CD4-positive, alpha-beta T cell treated with Interleukin-21 for 1 hour (primary cell): ENCODE results near the gene TEC.

Experiments used
- DNase-seq: peaks from one replicate; pipeline ENCODE4 v3.0.0-alpha.2; 2020

TEC gene

DNA sequence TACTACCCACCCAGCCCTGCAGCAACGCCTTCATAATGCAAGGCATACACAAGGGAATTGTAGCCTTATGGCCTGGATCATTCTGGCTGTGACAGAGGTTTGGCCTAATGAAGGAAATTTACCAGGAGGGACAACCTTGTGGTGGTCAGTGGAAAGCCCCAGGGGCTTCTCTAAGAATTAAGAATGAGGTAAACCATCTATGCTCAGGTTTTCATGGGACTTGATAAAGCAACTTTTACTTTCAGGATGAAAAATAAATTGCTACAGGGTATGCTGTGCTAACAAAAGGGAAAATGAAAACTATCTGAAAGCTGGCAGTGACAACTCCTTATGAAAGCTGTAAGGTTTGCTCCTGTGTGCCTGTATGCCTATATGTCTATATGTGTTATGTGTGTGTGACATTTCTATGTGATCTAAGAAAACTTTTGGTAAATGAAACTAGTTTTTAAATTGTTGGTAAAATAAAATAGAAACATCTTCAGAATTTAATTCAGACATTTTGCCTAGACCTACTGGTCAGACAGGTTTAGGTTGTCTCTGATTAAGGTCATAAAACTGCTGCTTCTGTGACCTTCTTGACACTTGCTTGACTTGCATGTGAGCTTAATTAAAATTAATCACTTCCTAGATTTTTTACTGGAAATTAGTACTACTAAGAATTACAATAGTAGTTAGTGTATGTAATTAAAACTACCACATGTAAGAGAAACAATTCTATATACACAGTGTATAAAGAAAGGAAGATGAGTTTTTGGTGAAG lies 115.7 kb downstream of the TEC start:
- DNase-seq: no peak

DNA sequence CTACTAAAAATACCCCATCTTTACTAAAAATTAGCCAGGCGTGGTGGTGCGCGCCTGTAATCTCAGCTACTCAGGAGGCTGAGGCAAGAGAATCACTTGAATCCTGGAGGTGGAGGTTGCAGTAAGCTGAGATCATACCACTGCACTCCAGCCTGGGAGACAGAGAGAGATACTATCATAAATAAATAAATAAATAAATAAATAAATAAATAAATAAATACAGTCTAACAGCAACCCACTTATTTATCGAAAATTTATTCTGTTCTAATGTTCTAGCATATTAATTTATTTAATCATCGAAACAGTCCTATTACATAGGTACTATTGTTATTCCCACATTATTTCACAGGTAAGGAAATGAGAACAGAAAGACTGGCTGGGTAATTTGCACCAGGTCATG lies 117.4 kb downstream of the TEC start:
- no peak for DNase-seq

DNA sequence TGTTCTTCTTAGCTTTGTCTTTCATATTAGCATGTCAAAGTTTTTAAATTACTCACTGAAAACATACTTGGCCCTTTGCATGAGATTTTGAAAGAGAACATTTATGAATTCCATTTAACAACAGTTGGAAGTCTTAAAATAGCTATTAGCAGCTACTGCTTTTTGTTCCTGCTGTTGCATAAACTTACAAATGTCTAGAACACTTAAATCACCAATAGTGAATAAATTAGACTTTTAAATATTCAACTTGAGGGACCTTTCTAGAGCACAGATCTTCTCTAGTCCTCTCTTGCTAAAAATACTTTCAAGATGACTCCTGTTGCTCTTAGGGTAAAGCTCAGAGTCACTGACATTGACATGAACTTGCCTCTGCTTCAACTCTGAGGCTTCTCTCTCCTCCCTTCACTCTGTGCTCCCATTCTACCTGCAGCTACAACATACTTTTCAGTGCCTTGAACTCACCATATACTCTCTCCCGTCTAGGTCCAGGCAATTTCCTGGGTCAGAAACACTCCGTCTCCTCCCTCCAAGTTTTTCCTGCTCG lies 119.7 kb downstream of the TEC start:
- no peak for DNase-seq

- no peak for DNase-seq
Observed at GRCh38 chr4:48147621-48148020, 122.0 kb downstream of the TEC start.

GRCh38 chr4:48141048-48141447 lies 128.6 kb downstream of the TEC start:
- DNase-seq: peak; percentile 67

DNA sequence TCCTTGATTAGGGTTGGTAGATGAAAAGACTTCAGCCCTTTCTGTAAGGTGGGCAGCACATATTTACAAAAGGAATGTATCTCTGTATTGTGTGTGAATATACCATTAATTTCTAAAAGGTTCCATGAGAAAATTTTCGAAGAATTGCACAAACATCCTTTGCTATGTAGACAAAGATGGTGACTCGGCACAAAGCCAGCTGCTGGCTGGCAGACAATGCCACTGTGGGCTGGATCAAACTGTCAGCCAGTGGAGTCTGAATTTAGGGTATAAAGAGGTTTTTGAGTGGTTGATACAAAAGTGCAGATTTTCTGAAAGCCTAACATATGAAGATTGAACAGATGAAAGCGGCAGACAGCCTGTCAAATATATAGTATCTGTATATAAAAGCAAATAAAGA lies 129.9 kb downstream of the TEC start:
- DNase-seq: no peak

GRCh38 chr4:48138936-48139335 lies 130.7 kb downstream of the TEC start:
- DNase-seq: peak; percentile 75

DNA sequence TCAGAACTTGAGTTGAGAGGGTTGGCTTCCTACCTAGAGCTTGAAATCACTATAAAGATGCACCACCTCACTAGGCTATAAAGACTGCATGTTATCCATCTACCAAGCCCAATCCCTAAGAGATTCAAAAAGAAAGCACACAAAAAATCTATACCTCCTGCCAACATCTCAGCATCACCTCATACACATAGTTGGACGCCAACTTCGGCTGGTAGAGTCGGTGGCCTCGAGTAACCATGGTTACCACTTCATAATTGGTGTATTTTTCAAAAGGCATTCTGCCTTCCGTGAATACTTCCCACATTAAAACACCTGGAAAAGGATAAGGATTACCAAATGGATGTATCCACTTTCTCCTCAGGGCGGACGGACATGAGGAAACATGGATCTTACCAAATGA lies 131.1 kb downstream of the TEC start:
- DNase-seq: no peak

GRCh38 chr4:48137846-48138245 lies 131.8 kb downstream of the TEC start:
- DNase-seq: peak; percentile 30

- DNase-seq: peak; percentile 52
Observed at GRCh38 chr4:48134081-48134480, 135.6 kb downstream of the TEC start, which contains the start of gene TXK. TSS of gene TXK (minus strand) at chr4:48134250. CDS start at chr4:48134170, 80 bp downstream.

DNA sequence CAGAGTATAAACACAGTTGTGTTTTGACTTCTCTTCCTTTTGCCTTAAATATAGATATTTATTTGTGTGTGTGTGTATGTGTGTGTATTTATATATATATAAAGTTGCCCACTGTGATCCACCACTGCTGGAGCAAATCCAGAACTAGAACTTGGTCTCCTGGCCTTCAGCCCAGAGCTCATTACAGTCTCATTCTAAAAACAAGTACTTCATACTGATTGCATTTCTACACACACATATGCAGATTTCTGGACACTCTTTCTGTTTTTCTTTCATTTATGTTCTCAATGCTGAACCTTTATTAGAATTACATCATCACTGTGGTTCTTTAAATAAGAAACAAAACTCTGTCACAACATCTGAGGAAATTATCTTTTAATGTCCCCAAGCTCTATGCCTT lies 136.0 kb downstream of the TEC start:
- no peak for DNase-seq

GRCh38 chr4:48131736-48132135 lies 137.9 kb downstream of the TEC start:
- no peak for DNase-seq

DNA sequence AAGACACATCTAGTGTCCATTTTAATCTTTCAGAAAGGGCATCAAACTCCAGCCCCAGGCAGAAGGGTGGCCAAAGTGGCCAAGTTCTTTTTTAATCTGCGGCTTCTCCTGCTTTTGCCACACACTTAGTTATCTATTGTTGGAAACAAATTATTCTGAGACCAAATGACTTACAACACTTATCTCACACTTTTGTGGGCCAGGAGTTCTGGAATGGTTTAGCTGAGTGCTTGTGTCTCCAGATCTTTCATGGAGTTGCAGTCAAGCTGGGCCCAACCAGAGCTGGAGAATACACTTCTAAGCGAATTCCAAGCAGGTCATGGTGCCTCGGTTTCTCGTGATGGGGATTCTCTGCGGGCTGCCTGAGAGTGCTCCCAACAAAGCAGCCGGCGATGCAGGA lies 139.5 kb downstream of the TEC start:
- DNase-seq: no peak

DNA sequence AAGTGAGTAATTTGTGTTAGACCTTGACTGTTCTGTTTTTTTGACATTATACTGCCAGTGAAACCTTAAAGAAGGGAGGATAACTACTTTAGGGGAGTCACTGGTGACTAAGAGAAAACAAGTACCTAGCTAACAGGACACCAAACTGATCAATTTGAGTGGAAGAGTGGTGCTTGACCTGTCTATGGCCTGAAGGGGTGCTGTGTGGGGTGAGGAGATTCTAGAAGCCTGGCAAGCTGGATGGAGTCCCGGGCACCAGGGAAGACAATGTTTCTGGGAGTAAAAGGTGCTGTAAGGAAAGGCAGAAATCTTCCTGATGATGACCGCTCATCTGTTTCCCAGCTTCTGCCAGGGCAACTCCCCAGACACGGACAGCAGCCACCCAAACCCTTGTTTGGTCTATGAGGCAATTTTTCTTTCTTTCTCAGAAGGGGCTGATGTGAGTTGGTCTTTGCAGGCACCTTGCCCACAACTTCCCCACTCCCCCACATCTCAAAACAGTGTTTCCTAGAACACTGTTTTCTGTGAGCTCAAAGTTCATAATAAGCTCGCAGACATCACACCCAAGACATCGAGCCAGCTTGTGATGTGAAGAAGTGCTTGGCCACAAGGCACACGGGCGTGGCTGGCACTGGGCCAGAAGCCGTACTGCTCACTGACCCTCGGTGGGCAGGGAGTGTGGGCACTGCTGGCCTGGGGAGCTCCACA lies 140.2 kb downstream of the TEC start:
- DNase-seq: peak; percentile 63

- DNase-seq: peak; percentile 79
Observed at GRCh38 chr4:48127682-48128404, 141.8 kb downstream of the TEC start.

- no peak for DNase-seq
Observed at GRCh38 chr4:48127231-48127630, 142.4 kb downstream of the TEC start.

- no peak for DNase-seq
Observed at GRCh38 chr4:48126621-48127020, 143.0 kb downstream of the TEC start.

- DNase-seq: no peak
Observed at GRCh38 chr4:48124870-48125269, 144.8 kb downstream of the TEC start.

- no peak for DNase-seq
Observed at GRCh38 chr4:48122756-48123155, 146.9 kb downstream of the TEC start.

DNA sequence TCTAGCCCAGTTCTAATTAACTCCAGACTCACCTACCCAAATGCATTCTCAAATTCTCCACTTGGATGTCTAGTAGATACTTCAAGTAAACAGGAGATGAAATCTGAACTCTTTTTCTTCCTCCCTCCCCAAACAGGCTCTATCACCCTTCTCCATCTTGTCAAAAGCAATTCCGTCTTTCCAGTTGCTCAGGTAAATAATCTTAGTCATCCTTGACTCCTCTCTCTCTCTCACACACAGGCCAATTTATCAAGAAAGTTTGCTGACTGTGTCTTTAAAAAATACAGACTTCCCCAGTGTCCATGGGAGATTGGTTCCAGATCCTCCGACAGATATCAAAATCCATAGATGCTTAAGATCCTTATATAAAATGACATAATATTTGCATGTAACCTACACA lies 148.5 kb downstream of the TEC start:
- no peak for DNase-seq

GRCh38 chr4:48120132-48120531 lies 149.5 kb downstream of the TEC start:
- DNase-seq: no peak

GRCh38 chr4:48119646-48120045 lies 150.0 kb downstream of the TEC start:
- DNase-seq: no peak

DNA sequence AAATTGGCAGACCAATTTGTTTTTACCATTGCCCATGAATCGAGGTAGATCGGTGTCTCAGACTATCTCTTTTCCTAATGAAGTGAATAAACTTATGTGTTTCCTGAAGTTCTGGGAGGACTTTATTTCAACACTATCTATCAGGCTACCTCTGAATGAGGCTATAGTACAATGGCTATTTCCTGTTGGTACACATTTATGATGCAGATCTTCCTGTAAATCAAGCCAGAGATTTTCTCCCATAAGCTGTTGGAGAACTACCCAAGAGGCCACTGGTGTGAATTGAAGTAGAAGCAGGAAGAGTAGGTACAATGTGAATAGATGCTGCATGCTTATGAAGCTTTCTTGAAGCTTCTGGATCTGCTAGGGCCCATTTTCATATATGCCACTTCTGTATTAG lies 151.6 kb downstream of the TEC start:
- DNase-seq: no peak

DNA sequence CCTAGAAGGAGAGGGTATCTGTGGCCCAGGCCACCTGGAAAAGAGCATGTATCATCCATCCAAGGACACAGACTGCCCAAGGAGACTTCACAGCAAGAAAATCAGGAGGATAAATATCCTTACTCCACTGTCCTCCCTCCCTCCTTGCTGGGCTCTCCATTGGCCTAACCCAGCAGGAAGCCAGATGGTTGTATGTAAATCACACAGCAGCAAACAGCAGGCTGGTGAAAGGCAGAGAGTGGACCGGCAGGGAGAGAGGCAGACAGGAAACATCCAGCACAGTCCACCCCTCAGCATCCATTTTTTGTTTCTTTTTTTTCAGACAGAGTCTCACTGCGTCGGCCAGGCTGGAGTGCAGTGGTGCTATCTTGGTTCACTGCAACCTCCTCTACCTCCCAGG lies 153.1 kb downstream of the TEC start:
- no peak for DNase-seq
